ENCODE data around the gene EED.

EED gene

DNA sequence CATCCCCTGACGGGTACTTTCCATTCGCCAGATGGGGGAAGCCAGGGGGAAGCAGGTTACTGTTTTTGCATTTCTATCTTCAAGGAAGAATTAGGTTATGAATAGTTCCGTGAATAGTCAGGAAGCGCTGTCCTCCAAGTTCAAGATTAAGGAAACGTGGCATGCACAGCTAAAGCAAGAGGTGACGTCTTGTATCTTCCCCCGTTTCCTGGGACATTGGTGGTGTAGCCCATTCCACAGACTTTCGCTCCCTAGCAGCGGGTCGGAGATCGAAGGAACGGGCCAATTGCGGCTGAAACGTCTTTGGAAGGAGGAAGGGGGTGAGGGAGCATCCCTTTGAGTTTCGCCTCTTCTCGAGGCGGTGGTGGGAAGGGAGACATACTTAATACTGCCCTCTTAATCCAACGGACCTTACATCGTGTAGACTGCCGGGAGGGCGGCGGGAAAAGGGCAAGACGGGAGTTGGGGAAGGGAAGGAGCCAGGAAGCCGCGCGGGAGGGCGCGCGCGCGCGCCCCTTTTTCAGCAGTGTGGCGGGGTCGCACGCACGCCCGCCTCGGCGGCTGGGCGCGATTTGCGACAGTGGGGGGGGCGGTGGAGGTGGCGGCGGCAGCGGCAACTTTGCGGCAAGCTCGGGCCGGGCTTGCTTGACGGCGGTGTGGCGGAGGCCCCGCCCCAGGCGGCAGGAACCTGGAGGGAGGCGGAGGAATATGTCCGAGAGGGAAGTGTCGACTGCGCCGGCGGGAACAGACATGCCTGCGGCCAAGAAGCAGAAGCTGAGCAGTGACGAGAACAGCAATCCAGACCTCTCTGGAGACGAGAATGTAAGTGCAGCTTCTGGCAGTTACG lies at the start of gene EED:
Gene EED, plus strand, starts transcription at position 232 of the 847 bp plus-strand sequence. Its CDS starts 477 bp downstream, at position 709.
- peak; percentile 96 for DNase-seq

DNA sequence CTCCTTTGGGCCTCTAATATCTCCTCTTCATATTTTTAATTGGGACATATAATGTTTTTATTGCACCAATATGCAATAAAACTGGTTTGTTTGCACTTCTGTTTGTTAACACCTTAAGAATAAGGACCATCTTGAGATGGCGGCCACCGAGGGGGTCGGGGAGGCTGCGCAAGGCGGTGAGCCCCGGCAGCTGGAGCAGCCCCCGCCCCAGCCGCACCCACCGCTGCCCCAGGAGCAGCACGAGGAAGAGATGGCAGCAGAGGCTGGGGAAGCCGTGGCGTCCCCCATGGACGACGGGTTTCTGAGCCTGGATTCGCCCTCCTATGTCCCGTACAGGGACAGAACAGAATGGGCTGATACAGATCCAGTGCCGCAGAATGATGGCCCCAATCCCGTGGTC lies 49.6 kb upstream of the EED start:
- no peak for DNase-seq

DNA sequence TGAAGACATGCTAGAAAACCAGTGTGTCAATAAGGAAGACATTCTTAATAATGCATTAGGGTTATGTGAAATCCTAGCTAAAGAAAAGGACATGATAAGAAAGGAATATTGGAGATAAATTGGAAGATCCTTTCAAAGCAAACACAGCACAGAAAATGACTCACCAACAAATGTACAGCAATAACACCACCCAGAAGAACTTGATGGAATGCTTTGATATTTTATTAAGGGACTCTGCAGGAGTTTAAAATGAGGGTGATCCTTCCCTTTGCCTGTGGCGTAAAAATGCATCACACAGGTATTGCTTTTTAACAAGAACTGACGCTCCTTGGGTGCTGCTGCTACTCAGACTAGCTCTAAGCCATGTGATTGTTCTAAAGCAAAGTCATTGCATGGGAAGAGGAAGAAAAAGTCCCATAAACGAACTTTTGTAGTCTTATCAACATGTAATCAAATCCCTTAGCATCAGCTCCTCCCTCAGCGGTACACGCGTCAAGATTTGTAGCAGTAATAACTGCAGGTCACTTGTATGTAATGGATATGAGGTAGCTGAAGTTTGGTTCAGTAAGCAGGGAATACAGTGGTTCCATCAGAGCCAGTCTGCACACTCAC lies 48.4 kb upstream of the EED start:
- DNase-seq, result peak; percentile 57

DNA sequence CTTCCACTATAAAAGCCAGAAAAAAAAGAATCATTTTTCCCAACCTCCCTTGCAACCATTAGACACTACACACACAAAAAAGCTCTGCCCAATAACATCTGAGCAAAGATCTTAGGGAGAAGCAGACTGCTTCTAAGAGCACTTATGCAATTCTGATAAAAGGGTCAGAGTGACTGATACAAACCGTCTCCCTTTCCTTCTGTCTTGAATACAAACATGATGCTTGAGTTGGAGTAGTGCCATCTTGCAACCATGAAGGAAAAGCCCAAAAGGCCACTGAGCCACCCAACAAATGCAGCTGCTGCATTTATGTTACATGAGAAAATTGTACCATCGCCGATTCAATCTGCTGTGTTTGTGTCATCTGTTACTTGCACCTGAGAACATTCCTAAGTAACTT lies 47.6 kb upstream of the EED start:
- DNase-seq, result peak; percentile 87

DNA sequence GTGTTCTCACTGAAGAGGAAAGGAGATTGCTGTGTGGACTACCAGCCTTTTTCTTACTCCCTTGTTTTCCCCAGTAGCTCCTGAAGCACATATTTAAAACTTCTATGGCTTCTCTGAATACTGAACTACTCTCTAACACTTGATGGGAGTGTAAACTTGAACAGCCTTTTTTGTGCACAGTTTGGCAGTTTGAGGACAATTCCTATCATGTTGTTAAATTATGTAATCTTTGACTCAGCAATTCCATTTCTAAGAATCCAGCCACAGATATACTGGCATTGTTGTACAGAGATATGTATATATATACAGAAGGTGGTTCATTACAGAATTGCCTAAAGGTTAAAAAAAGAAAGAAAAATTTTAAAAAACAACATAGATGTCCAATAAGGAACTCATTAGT lies 47.1 kb upstream of the EED start:
- peak; percentile 93 for DNase-seq

- DNase-seq, result peak; percentile 60
Observed at GRCh38 chr11:86198139-86198538, 46.4 kb upstream of the EED start.

GRCh38 chr11:86199354-86199753 lies 45.2 kb upstream of the EED start:
- DNase-seq, result no peak

DNA sequence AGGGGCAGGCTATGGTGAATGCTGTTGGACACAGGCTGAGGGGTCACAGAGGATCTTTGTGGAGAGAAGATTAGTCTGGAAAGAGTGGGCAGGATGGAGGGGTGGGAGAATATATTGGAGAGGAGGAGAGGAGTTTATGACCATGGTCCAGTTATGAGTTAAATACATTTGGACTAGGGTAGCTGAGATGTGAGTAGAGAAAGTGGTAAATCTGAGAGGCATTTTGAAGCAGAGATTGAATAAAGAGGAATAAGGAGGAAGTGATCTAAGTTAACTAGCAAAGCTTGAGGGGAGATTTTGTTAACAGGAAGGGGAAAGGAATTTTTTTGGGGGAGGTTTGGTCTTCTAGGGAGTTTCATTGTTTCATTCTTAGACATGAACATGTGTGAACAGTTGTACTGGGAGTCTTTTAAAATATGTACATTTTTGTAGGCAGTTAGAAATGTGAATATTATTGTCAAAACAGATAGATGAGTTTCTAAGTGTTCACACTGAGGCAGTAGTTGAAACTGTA lies 43.1 kb upstream of the EED start:
- no peak for DNase-seq

GRCh38 chr11:86202013-86202336 lies 42.6 kb upstream of the EED start:
- DNase-seq, result peak; percentile 75

DNA sequence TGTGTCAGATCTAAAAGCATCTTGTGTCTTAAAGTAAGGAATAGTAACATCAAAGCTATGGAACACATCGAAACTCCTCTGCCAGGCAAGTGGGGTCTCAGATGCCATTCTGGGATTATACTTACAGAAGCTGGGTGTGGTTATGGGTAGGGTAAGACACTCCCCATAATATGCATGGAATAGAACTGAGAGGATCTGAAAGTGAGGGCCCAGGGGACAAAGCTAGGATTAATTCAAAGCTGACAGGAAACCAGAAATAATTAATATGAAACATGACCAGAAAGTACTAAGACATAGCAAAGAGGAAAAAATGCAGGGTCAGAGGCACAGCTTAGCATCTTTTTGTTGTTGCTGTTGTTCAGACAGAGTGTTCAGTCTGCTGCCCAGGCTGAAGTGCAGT lies 40.2 kb upstream of the EED start:
- DNase-seq, result no peak

- peak; percentile 63 for DNase-seq
Observed at GRCh38 chr11:86205421-86206336, 38.9 kb upstream of the EED start.

DNA sequence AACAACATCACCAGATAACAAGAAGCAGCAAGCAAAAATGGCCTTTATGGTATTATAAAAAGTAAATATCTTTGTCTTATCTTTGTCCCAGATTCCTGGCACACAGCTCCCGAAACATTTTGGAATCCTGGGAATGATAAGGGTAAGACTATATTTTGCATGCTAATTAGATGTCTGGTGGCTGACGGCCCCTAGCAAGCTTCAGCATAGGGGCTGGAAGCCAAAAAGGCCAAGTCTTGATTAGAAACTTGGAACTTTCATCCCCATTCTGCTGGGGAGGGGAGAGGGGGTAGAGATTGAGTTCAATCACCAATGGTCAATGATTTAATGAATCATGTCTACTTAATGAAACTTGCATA lies 38.2 kb upstream of the EED start:
- DNase-seq, result no peak

DNA sequence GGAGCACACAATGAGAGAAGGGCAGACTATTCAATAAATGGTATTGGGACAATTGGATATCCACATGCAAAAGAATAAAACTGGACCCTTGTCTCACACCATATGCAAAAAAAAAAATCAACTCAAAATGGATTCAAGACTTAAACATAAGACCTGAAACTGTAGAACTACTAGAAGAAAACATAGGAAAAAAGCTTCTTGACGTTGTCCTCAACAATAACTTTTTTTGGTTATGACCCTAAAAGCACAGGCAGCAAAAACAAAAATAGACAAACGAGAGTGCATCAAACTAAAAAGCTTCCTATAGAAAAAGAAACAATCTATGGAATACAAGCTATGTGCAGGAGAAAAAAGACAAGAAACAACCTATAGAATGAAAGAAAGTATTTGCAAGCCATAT lies 37.1 kb upstream of the EED start:
- no peak for DNase-seq

- peak; percentile 50 for DNase-seq
Observed at GRCh38 chr11:86208572-86208971, 36.0 kb upstream of the EED start.

- no peak for DNase-seq
Observed at GRCh38 chr11:86209806-86210657, 34.5 kb upstream of the EED start.

- DNase-seq, result no peak
Observed at GRCh38 chr11:86210898-86211297, 33.7 kb upstream of the EED start.

DNA sequence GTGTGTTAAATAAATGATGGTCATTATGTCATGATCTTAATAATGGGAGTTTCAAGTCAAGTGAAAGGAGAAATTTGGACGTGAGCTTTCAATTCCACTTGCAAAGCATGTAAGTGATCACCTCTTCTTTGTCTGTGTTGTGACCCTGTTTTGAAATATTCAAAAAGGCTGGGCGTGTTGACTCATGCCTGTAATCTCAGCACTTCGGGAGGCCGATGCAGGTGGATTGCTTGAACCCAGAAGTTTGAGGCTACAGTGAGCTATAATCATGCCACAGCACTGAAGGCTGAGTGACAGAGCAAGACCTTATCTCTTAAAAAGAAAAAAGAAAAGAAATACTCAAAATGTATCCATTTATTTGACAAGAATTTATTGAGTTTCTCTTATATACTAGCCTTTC lies 32.9 kb upstream of the EED start:
- no peak for DNase-seq

GRCh38 chr11:86212019-86212611 lies 32.4 kb upstream of the EED start:
- no peak for DNase-seq

- no peak for DNase-seq
Observed at GRCh38 chr11:86214710-86215109, 29.8 kb upstream of the EED start.

- DNase-seq, result peak; percentile 92
Observed at GRCh38 chr11:86218125-86219084, 26.1 kb upstream of the EED start.
